Effector CD4-positive, alpha-beta T cell (primary cell): ENCODE measurements around the gene ERAP2.
A peak's percentile ranks its signal among the peaks of the same experiment; 100 is the strongest.
"Not testable (repeated sequence)": the region's sequence is repeated elsewhere in the genome, so short reads cannot be mapped to it uniquely, and the experiment has no call there.

Experiments
- DNase-seq: peaks from one replicate; pipeline ENCODE4 v3.0.0-alpha.2; 2020
- total RNA-seq: gene quantifications from one replicate; lab custom pipeline; 2026; lab: John Stamatoyannopoulos, UW

ERAP2 gene, protein sequence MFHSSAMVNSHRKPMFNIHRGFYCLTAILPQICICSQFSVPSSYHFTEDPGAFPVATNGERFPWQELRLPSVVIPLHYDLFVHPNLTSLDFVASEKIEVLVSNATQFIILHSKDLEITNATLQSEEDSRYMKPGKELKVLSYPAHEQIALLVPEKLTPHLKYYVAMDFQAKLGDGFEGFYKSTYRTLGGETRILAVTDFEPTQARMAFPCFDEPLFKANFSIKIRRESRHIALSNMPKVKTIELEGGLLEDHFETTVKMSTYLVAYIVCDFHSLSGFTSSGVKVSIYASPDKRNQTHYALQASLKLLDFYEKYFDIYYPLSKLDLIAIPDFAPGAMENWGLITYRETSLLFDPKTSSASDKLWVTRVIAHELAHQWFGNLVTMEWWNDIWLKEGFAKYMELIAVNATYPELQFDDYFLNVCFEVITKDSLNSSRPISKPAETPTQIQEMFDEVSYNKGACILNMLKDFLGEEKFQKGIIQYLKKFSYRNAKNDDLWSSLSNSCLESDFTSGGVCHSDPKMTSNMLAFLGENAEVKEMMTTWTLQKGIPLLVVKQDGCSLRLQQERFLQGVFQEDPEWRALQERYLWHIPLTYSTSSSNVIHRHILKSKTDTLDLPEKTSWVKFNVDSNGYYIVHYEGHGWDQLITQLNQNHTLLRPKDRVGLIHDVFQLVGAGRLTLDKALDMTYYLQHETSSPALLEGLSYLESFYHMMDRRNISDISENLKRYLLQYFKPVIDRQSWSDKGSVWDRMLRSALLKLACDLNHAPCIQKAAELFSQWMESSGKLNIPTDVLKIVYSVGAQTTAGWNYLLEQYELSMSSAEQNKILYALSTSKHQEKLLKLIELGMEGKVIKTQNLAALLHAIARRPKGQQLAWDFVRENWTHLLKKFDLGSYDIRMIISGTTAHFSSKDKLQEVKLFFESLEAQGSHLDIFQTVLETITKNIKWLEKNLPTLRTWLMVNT
- total RNA-seq = 83.1 reads per million, percentile 79 among the genes with 10 or more reads in this experiment

DNA sequence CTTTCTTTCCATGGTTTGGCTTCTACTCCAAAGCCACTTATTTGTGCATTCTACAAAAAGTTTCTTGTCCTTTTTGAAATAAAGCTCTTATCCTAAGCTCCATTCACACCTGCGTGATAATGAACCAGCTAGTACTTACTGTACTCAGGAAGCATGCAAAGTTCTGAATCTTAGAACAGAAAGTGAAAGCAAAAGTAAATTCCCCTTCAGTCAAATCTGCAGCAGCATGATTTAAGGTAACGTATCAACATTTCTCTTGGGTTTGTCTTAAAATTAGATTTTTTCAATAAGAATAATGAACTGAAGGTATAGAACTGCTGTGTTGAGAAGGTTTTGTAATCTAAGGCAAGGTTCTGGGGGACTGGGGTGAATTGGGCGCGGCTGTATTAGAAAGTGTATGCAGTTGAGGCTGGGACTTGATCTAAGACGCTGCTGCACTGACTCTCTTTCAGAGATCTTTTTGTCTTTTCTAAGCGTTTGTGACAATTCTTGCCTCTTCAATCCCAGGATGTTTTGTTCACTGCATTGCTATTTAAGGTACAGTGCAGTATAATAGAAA, at the start of gene ERAP2:
TSS of gene ERAP2 (plus strand) at position 209 of the 559 bp plus-strand sequence. CDS start 3,186 bp downstream, outside the sequence.
- no peak for DNase-seq

DNA sequence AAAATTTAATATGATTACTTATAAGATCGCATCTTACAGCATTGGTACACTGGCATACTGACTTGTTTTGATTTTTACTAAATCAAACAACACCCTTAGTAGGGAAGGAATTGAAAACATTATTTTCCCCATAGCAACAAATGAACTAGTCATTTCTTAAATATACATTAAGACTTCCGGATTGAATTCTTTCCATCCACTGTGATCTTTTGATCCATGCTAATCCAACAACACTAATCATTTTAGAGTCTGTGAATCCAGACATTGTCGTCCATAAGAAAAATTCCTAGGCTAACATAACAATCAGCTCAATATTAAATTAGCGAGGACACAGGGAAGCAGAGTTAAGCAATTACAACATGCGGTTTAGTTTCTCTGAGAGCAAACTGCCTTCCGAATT, 47.0 kb upstream of the ERAP2 start:
- no peak for DNase-seq

- DNase-seq = no peak
Observed at GRCh38 chr5:96834016-96834415, 42.3 kb upstream of the ERAP2 start.

- no peak for DNase-seq
Observed at GRCh38 chr5:96835791-96836191, 40.5 kb upstream of the ERAP2 start.

GRCh38 chr5:96836817-96837216, 39.5 kb upstream of the ERAP2 start:
- no peak for DNase-seq

DNA sequence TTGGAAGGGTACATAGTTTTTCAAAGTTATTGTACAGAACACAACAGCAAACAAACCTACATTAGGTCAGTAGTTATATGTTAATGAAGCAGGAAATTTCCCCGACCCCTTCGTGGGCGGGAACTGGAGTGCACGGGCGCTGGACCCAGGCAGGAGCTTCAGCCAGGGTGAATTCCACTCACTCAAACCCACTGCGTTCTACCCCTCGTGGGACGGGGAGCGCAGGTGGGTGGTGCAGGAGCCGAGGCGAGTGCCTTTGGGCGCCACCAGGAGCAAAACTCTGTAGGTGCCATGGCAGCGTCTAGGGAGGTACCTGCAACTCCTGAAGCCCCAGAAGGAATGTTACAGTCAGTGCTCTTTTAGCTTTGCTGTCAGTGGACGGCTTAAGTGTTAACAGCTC, 39.0 kb upstream of the ERAP2 start:
- no peak for DNase-seq

DNA sequence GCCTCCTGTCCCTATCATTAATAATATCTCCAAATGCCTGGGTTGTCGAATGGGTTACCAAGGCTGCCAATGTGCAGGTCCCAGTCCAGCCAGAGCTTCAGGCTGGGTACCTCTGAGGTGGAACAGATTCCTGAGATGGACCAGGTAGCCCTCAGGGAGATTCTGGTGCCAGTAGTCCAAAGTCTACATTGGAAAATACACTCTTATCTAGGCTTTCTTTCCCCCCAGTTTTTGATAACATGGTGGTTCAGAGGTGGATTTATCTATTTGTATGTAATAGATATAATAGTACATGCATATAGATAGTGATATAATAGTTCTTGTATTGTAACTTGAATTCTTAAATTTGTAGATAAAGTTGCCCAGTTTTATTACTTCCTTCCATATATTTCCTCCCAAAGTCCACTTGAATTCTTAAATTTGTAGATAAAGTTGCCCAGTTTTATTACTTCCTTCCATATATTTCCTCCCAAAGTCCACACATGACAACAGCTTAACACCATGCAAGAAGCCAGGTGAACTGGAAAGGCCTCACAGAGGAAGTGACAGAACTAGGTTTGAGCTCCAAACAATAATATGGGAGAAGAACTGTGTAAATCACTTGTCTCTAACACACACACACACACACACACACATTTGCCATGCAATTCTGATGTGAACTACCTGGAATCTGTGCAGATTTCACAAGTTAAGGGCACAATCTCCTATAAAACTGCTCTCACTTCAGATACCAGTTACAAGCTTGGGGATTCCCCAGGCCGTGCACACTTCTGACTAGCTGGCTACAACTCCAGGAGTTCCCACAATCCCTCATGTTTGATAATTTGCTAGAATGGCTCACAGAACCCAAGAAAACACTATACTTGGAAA, 37.9 kb upstream of the ERAP2 start:
- DNase-seq = no peak

DNA sequence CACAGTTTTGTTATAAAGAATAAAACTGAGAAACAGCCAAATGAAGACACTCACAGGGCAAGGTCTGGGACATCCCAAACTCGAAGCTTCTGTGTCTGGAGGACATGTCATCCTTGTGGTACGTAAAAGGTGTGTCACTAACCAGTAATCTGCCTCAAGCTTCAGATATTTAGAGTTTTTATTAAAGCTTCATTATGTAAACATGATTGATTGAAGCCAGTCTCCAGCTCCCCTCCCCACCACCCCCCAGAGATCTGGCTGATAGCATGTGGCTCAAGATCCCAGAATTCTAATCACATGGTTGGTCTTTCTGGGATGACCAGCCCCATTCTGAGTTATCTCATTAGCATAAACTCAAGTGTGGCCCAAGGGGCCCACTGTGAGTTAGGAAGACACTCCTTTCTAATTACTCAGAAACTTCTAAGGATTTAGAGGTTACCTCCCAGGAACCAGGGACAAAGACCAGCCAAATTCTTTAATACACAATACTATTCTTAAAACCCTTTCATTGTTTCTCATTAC, 37.2 kb upstream of the ERAP2 start:
- no peak for DNase-seq

DNA sequence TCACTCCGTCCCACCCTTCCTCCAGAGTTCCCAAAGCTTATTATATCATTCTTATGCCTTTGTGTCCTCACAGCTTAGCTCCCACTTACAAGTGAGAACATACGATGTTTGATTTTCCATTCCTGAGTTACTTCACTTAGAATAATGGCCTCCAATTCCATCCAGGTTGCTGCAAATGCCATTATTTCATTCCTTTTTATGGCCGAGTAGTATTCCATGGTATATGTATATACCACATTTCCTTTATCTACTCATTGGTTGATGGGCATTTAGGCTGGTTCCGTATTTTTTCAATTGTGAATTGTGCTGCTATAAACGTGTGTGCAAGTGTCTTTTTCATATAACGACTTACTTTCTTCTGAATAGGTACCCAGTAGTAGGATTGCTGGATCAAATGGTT, 34.4 kb upstream of the ERAP2 start:
- DNase-seq = not testable (repeated sequence)

- no peak for DNase-seq
Observed at GRCh38 chr5:96843140-96843539, 33.2 kb upstream of the ERAP2 start.

DNA sequence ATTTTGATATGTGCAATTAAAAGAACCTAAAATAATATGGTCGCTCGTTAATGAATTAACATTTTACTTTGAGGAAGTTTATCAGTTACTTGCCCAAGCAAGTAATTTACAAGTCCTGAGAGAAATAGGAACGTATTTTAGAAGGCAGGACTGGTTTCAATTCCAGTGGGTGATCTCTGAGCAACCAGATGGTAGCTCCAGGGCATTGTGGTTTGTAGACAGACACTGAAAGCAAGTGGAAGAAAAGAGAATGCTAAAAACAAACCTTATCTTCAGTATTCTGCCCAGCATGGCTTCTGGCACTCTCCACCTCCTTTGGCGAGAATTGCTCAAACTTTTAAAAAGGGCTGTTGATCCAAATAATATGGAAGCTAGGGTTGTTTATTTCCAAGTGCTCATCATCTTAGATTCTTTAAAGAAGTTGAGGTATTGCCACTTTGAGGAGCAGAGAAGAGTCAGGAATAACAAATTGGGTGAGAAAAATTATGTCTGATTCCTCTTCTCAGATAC, 31.8 kb upstream of the ERAP2 start:
- no peak for DNase-seq

DNA sequence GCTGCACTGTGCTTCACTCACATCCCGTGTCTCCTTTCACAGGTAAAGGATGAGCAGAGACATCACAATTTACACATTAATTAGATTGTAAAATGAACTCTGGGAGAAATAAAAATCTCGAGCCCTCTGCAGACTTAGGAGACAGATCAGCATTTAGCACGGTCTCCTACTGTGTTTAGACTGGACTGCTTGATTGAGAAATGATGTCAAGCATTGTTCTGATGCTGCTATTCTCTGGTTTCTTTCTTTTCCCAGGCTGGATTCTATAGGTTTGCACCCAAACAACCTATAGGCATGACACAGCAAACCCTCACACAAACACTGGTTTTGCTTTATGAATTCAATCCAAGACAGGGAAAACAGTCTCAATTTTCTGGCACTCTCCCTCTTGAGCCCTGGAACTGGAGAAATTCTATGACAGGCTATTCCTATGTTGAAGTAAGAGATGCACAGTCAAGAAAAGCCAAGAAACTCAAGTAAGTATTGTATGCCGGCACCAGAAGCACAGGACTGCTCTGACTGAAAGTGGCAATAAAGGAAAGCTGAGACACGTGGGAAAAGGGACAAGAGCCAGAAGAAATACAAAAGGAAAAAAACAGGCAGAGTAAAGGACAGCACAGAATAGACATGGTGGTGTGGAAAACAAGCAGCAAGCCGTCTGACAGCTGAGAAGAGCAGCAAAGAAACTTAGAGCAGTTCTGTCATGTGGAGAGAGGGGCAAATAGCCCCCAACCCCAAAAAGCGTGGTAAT, 24.8 kb upstream of the ERAP2 start:
- DNase-seq = no peak

GRCh38 chr5:96852759-96853158, 23.5 kb upstream of the ERAP2 start:
- no peak for DNase-seq

- DNase-seq = no peak
Observed at GRCh38 chr5:96854067-96854466, 22.2 kb upstream of the ERAP2 start.

DNA sequence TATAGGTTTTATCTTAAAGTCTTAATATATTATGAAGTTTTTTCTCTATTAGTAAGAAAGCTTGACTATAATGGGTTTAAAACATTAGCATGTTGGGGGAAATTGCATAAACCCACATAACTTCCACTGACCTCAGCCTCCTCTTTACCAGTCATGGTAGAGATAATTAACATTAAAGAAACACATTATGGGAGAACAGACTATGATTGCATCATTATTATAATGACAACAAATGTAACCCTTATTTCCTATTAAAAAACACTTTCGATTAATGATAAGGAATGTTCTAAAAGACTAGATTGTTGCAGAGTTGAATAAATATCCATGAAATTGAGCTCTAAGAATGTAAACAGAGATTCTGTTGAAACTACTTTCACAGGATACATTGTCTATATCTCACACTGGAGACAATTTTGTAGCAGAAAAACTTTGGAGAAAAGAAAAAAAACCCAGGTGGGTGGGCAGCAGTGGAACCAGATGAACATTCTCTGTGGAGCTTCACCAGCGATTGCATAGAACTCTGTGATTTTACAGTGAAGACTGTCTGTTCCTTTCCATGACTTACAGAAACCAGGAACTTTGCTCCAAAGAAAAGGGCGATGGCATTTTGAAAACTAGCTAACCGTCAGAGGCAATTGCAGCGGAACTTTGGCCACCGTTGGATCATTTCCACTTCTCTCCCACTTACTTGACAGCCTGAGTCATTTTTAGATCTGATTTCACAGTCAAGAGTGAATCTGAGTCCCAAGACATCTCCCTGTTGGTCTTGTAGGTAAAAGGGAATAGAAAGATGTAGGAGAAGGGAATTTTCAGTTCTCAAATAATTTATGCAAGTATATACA, 21.0 kb upstream of the ERAP2 start:
- DNase-seq = no peak

DNA sequence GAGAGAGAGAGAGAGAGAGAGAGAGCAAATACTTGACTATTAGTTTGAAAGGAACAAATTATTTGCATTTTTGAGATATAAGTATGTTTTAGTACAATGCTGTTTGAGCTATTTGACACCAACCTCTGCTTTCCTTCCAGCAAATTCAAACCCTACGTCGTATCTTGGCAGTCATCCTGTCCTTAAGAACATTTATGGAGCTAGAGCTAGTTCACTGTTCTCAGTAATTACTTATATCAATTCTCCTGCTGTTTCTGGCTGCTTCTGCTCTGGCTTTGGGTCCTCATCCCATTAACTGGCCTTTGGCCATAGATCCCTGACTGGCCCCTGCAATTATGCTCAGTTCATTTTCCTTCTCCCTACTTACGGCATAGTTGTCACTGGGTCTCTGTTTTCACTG, 19.9 kb upstream of the ERAP2 start:
- no peak for DNase-seq

GRCh38 chr5:96857454-96857853, 18.8 kb upstream of the ERAP2 start:
- no peak for DNase-seq

DNA sequence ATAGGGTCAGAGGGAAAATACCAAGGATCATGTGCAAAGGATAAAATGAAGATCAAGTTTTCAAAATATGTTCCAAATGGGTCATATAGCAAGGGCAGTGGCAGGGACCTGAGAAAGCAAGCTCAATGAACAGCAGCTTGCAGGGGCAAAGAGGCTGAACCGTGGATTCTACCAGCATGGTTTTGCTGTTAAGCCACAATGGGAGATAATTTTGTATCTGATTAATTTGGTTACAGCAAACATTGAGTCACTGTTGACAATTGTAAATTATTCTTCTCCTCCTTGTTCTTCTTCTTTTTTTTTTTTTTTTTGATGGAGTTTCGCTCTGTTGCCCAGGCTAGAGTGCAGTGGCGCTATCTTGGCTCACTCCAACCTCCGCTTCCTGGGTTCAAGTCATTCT, 18.4 kb upstream of the ERAP2 start:
- no peak for DNase-seq

DNA sequence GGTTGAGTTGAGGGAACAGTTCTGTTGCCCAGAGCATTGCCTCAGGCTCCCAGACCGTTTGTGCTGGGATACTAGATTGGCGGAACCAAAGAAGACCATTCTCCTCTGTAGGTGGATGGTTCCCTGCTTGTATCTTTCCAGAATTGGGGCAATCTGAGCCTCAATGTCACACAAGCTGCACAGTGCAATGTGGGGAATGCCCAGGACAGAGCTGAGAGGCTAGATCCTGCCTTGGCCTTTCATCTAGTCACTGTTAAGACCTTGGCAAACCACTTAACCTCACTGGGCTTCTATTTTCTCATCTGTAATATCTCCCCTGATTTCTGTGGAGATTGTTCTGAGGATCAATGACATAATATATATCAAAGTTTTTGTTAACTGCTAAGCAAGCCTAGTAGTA, 16.9 kb upstream of the ERAP2 start:
- no peak for DNase-seq

- DNase-seq = no peak
Observed at GRCh38 chr5:96861076-96861475, 15.2 kb upstream of the ERAP2 start.
